CD4-positive, alpha-beta T cell treated with Interleukin-21 for 1 hour (primary cell): ENCODE results near the gene SMARCD2.

Experiments
- DNase-seq: peaks from one replicate; pipeline ENCODE4 v3.0.0-alpha.2; 2020

The SMARCD2 gene

DNA sequence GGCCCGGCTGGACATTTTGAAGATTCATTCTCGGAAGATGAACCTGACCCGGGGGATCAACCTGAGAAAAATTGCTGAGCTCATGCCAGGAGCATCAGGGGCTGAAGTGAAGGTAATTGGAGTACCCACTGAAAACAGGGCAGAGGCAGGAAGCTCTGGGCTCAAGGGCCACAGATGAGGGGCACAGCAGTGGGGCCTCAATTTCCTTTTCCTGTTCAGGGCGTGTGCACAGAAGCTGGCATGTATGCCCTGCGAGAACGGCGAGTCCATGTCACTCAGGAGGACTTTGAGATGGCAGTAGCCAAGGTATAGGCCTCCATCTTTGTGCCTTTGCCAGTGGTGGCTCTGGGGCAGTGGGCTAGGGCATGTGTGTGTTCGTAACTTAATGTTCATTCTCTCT lies 11.0 kb downstream of the SMARCD2 start:
- no peak for DNase-seq

GRCh38 chr17:63830904-63831491 lies 11.5 kb downstream of the SMARCD2 start:
- no peak for DNase-seq

DNA sequence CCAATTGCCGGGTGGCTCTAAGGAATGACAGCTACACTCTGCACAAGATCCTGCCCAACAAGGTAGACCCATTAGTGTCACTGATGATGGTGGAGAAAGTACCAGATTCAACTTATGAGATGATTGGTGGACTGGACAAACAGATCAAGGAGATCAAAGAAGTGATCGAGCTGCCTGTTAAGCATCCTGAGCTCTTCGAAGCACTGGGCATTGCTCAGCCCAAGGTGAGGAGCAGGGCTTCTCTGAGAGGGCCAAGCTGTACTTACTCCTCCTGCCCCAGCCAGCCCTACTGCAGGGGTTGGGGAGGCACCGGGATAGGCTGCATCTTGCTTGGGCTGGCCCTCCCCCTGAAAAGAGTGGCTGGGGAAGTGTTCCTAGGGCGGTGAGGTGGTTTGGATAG lies 12.2 kb downstream of the SMARCD2 start:
- no peak for DNase-seq

- no peak for DNase-seq
These were observed 13.5 kb downstream of the SMARCD2 start for GRCh38 chr17:63828936-63829335.

DNA sequence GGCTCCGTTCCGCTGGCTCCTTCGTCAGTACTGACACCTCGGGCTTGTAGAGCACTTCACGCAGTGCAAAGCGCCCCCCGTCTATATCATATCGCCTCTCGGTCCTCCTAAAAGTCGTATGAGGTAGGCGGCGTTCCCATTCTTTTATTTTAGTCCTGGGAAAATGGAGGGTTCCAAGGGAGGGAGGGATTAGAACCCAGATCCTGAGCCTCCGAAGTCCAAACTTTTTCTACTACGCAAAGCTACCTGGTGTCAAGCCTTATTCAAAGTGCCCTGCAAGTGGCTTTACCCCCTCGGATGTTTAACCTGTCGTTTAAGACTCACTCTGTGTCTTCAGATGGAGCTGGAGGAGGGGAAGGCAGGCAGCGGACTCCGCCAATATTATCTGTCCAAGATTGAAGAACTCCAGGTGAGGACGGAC lies 14.7 kb downstream of the SMARCD2 start:
- DNase-seq = no peak

- DNase-seq = peak; percentile 96
These were observed 15.3 kb downstream of the SMARCD2 start, which contains the start of the genes FTSJ3 and PSMC5 for GRCh38 chr17:63827002-63827800. FTSJ3 (minus strand) TSS chr17:63827663; CDS start chr17:63826902, 761 bp downstream. PSMC5 (plus strand) TSS chr17:63827431; CDS start chr17:63827491, 60 bp downstream.

GRCh38 chr17:63826468-63827001 lies 15.9 kb downstream of the SMARCD2 start:
- DNase-seq = no peak

- no peak for DNase-seq
These were observed 18.1 kb downstream of the SMARCD2 start for GRCh38 chr17:63824362-63824761.

GRCh38 chr17:63823659-63824331 lies 18.7 kb downstream of the SMARCD2 start:
- no peak for DNase-seq

GRCh38 chr17:63822537-63822936 lies 19.9 kb downstream of the SMARCD2 start:
- no peak for DNase-seq

DNA sequence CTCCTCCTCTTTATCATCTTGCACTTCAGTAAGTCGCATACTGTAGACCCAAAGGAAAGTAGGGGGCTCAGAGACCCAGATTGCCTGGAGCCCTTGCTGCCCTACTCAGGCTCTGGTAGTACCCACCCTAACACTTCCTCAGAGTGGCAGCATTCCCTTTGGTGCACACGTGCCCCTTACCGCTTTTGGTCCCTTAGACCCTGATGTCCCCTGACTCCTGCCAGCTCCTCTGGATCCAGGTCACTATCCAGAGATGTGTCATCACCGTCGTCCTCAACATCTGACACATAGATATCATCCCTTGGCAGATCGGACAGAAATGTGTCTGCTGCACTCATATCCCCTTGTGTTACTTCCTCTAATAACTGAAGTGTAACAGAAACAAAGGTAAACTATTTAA lies 20.7 kb downstream of the SMARCD2 start:
- DNase-seq = no peak

- no peak for DNase-seq
These were observed 21.4 kb downstream of the SMARCD2 start for GRCh38 chr17:63820963-63821561.

DNA sequence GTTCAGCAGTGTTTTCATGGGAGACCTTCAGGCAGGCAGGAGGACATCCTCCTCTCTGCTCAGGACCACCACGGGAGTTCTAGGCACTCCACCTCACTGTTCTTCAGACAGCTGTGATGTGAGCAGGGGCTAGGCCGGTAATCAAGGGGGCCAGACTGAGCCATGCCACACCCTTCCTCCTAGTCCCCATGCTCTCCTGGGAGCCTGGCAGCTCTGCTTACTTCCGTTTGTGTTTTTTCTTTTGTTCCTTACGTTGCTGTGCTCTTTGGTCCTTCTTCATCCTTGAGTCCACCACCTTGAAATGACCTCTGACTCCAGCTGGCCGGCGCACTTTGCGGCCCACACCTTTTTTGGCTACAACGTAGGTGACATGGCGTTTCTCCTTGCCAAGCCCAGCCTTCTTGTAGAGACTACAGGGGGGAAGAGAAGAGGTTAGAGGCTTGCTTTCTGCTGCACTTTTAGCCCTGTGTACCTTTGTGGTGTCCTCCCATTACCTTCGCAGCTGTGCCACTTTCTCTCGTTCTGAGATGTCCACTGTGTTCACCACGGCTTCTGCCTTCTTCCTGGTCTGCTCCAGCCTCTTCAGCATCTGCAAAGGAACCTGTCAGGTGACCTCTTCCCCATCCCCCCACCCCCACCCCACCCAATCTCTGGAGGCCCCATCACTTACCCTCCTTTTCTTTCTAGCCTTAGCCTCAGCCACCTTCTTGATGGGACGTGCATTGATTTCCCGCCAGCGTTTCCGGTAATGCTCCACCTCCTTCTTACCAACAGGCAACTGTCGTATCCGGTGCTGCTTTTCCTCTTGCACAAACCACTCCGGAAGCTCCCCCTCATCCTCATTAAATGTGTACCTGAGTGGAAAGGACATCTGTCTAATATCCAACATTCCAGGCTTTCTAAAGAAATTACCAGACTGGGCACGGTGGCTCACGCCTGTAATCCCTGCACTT lies 22.6 kb downstream of the SMARCD2 start:
- peak; percentile 44 for DNase-seq

- DNase-seq = no peak
These were observed 23.4 kb downstream of the SMARCD2 start for GRCh38 chr17:63819131-63819530.

GRCh38 chr17:63817736-63818385 lies 24.6 kb downstream of the SMARCD2 start:
- no peak for DNase-seq

DNA sequence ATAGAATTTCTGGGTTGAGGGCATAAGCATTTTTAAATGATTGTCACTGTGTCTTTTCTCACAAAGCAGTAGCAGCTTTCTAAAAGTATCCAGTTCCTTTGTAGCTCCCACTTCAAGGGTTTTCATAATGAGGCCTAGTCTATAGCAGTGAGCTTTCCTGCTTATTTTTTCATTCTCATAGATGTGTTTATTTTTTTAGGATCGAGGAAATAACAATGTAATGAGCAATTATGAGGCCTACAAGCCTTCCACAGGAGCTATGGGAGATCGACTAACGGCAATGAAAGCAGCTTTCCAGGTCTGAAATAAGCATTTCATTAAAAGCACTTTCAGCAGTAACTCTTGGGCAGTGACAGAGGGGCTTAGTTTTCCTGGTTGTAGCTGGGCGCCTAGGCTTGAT lies 25.8 kb downstream of the SMARCD2 start:
- no peak for DNase-seq

DNA sequence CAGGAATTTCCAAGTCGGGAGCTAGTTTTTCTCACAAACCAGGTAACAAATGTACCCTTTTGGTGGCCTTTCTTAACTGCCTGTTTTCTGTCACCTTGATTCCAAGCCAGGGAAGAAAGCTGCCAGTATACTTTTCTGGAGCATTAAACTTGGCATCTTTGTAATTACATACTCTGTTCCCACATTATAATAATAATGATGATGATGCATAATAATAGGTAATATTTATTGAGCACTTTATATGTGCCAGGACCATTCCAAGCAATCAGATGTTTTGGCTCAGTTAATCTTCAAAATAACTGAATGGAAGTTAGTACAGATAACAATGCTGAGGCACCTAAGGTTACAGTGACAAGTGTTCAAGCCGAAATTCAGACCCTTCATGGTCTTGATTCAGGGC lies 26.4 kb downstream of the SMARCD2 start:
- DNase-seq = no peak

DNA sequence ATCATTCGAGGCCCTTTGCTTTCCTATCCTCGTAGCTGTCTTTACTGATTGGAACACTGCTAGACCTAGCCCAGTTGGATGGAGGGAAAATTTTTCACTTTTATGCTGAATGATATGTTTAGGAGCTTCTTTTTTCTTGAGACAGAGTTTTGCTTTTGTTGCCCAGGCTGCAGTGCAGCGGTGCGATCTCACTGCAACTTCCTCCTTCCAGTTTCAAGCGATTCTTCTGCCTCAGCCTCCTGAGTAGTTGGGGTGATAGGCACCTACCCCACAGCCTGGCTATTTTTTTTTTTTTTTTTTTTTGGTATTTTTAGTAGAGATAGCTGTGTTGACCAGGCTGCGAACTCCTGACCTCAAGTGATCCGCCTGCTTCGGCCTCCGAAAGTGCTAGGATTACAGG lies 32.5 kb downstream of the SMARCD2 start:
- no peak for DNase-seq

DNA sequence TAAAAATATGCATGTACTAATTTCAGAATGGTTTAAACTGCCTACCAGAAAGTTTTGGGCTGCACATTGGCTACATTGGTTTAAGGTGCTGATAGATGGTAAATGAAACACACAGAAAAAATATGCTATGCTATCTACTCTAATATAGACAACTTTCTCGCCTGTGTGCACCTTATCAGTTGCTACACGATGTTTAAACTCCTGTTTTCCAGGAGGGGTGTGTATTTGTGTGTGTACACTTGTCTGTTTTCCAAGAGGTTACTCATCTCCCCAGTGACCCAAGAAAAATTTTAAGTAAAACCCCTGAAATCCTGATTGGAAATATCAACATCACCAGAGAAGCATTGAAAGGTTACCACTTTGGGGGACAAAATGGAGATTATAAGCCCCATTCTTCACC lies 36.9 kb downstream of the SMARCD2 start:
- DNase-seq = no peak

DNA sequence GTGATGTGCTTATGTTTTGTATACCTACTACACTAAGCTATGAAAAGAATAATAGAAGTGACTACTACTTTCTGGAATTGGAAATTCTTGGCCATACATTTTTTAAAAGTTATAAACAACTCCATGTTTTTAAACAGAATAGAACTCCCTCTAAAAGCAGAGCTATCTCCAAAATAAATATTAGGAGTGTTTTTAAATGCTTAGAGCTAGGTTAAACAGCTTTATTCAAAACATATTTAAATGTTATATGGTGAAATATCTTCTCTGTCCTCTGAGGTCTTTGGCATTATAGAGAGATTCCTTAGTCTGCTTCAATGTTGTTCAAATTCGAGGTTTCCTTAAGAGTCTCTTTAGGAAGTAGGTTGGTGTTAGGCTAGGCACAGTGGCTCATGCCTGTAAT lies 38.2 kb downstream of the SMARCD2 start:
- DNase-seq = no peak

DNA sequence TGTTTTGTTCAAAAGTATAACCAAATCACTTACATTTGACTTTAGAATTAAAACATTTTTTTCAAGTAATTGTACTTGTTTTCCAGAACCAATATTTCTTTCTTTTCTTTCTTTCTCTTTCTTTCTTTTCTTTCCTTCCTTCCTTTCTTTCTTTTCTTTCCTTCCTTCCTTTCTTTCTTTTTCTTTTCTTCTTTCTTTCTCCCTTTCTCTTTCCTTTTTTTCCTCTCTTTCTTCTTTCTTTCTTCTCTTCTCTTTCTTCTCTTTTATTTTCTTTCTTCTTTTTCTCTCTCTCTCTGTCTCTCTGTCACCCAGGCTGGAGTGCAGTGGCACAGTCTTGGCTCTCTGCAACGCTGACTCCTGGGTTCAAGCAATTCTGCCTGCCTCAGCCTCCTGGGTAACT lies 41.7 kb downstream of the SMARCD2 start:
- DNase-seq = no peak
